Measurements from ENCODE around the gene RANBP9.

Gene RANBP9

GRCh38 chr6:13730704-13731103 is 19.1 kb upstream of the RANBP9 start:
- H3K4me2 ChIP-seq (ENCODE audit: low read length) = no peak overlapping the region
- 0 out of 2 replicates have a peak, but pooled peaks cover 6% of the 10 kb centered on the region for H3K27me3 ChIP-seq (ENCODE audit: control insufficient read depth, low read length)
- no peaks in the 10 kb centered on the region for H3K4me1 ChIP-seq (ENCODE audit: control insufficient read depth, low read length)
- H4K20me1 ChIP-seq (ENCODE audit: control insufficient read depth, insufficient read depth, low read depth, low read length) = no peaks in the 10 kb centered on the region
- H3K4me3 ChIP-seq (ENCODE audit: low read length) = no peak overlapping the region
- H3K36me3 ChIP-seq (ENCODE audit: control insufficient read depth, low read length) = no peaks in the 10 kb centered on the region
- H3K9me2 ChIP-seq (replicated peaks; ENCODE audit: control insufficient read depth, low read length) = no peaks in the 10 kb centered on the region
- no peaks in the 10 kb centered on the region for H3K9me3 ChIP-seq (ENCODE audit: control insufficient read depth, insufficient read depth, low read length)
- no peaks in the 10 kb centered on the region for H3F3A ChIP-seq (ENCODE audit: control insufficient read depth, insufficient read depth)
- no peak overlapping the region for H3K27ac ChIP-seq (ENCODE audit: low read depth, low read length)
- H3K79me2 ChIP-seq (ENCODE audit: control insufficient read depth, low read length) = no peaks in the 10 kb centered on the region
- TF ChIP-seq EZH2phosphoT487 (IDR thresholded peaks at IDR 0.05; ENCODE audit: borderline replicate concordance, low read length) (no peak), CTCF (IDR thresholded peaks at IDR 0.05; ENCODE audit: low read depth, low read length, poor library complexity, severe bottlenecking) (no peak)

GRCh38 chr6:13729891-13730290 is 18.3 kb upstream of the RANBP9 start:
- no peaks in the 10 kb centered on the region for H3F3A ChIP-seq (ENCODE audit: control insufficient read depth, insufficient read depth)
- no peak overlapping the region for H3K4me2 ChIP-seq (ENCODE audit: low read length)
- H3K79me2 ChIP-seq (ENCODE audit: control insufficient read depth, low read length) = no peaks in the 10 kb centered on the region
- no peaks in the 10 kb centered on the region for H4K20me1 ChIP-seq (ENCODE audit: control insufficient read depth, insufficient read depth, low read depth, low read length)
- no peaks in the 10 kb centered on the region for H3K9me3 ChIP-seq (ENCODE audit: control insufficient read depth, insufficient read depth, low read length)
- H3K36me3 ChIP-seq (ENCODE audit: control insufficient read depth, low read length) = no peaks in the 10 kb centered on the region
- H3K27me3 ChIP-seq (ENCODE audit: control insufficient read depth, low read length) = 0 out of 2 replicates have a peak, but pooled peaks cover 6% of the 10 kb centered on the region
- H3K27ac ChIP-seq (ENCODE audit: low read depth, low read length) = no peak overlapping the region
- H3K9me2 ChIP-seq (replicated peaks; ENCODE audit: control insufficient read depth, low read length) = no peaks in the 10 kb centered on the region
- no peaks in the 10 kb centered on the region for H3K4me1 ChIP-seq (ENCODE audit: control insufficient read depth, low read length)
- TF ChIP-seq EZH2phosphoT487 (IDR thresholded peaks at IDR 0.05; ENCODE audit: borderline replicate concordance, low read length) (no peak), CTCF (IDR thresholded peaks at IDR 0.05; ENCODE audit: low read depth, low read length, poor library complexity, severe bottlenecking) (no peak)
- no peak overlapping the region for H3K4me3 ChIP-seq (ENCODE audit: low read length)

GRCh38 chr6:13725570-13725969 is 13.9 kb upstream of the RANBP9 start:
- no peaks in the 10 kb centered on the region for H3K9me3 ChIP-seq (ENCODE audit: control insufficient read depth, insufficient read depth, low read length)
- no peaks in the 10 kb centered on the region for H3F3A ChIP-seq (ENCODE audit: control insufficient read depth, insufficient read depth)
- H3K4me3 ChIP-seq (ENCODE audit: low read length) = no peak overlapping the region
- H4K20me1 ChIP-seq (ENCODE audit: control insufficient read depth, insufficient read depth, low read depth, low read length) = no peaks in the 10 kb centered on the region
- H3K4me2 ChIP-seq (ENCODE audit: low read length) = no peak overlapping the region
- no peaks in the 10 kb centered on the region for H3K9me2 ChIP-seq (replicated peaks; ENCODE audit: control insufficient read depth, low read length)
- TF ChIP-seq CTCF (IDR thresholded peaks at IDR 0.05; ENCODE audit: low read depth, low read length, poor library complexity, severe bottlenecking) = no peak
- no peak for TF ChIP-seq EZH2phosphoT487 (IDR thresholded peaks at IDR 0.05; ENCODE audit: borderline replicate concordance, low read length)
- H3K36me3 ChIP-seq (ENCODE audit: control insufficient read depth, low read length) = no peaks in the 10 kb centered on the region
- no peaks in the 10 kb centered on the region for H3K27me3 ChIP-seq (ENCODE audit: control insufficient read depth, low read length)
- H3K4me1 ChIP-seq (ENCODE audit: control insufficient read depth, low read length) = no peaks in the 10 kb centered on the region
- H3K79me2 ChIP-seq (ENCODE audit: control insufficient read depth, low read length) = no peaks in the 10 kb centered on the region
- H3K27ac ChIP-seq (ENCODE audit: low read depth, low read length) = no peak overlapping the region

- no peak for TF ChIP-seq EZH2phosphoT487 (IDR thresholded peaks at IDR 0.05; ENCODE audit: borderline replicate concordance, low read length)
- TF ChIP-seq CTCF (IDR thresholded peaks at IDR 0.05; ENCODE audit: low read depth, low read length, poor library complexity, severe bottlenecking) = no peak
- no peak overlapping the region for H3K4me3 ChIP-seq (ENCODE audit: low read length)
- H3K27ac ChIP-seq (ENCODE audit: low read depth, low read length) = no peak overlapping the region
- no peaks in the 10 kb centered on the region for H3K79me2 ChIP-seq (ENCODE audit: control insufficient read depth, low read length)
- no peaks in the 10 kb centered on the region for H3K27me3 ChIP-seq (ENCODE audit: control insufficient read depth, low read length)
- no peaks in the 10 kb centered on the region for H3K4me1 ChIP-seq (ENCODE audit: control insufficient read depth, low read length)
- no peaks in the 10 kb centered on the region for H3K9me2 ChIP-seq (replicated peaks; ENCODE audit: control insufficient read depth, low read length)
- H4K20me1 ChIP-seq (ENCODE audit: control insufficient read depth, insufficient read depth, low read depth, low read length) = no peaks in the 10 kb centered on the region
- no peaks in the 10 kb centered on the region for H3K9me3 ChIP-seq (ENCODE audit: control insufficient read depth, insufficient read depth, low read length)
- H3K4me2 ChIP-seq (ENCODE audit: low read length) = no peak overlapping the region
- no peaks in the 10 kb centered on the region for H3K36me3 ChIP-seq (ENCODE audit: control insufficient read depth, low read length)
- no peaks in the 10 kb centered on the region for H3F3A ChIP-seq (ENCODE audit: control insufficient read depth, insufficient read depth)
Measured at GRCh38 chr6:13725052-13725451, 13.4 kb upstream of the RANBP9 start.

All from DOHH2 (cell line).